Activated CD8-positive, alpha-beta T cell treated with anti-CD3 and anti-CD28 coated beads for 36 hours (primary cell): ENCODE data around the gene ITSN1. TPM values are rescaled to one million over a fixed set of nuclear protein-coding genes. Genes with fewer than 3 reads are reported as not detected.

Experiments
- ATAC-seq: fragments of 200-7000 bp; cut with Tn5 transposase; one replicate; pipeline ENCODE4 v1.10.0; 2021; ENCODE audit warnings: mild to moderate bottlenecking, moderate library complexity
- CTCF ChIA-PET: fragments of 350-600 bp; sonication (Branson Sonifier 250); formaldehyde crosslinking; loops from one replicate; lab custom pipeline; 2021; ENCODE audit warnings: antibody characterized with exemption; lab: Charles Lee
- POLR2A ChIA-PET: fragments of 350-600 bp; sonication (Branson Sonifier 250); formaldehyde crosslinking; loops from one replicate; lab custom pipeline; 2021; ENCODE audit warnings: antibody characterized with exemption; lab: Charles Lee
- DNase-seq: peaks from one replicate; pipeline ENCODE4 v3.0.0-alpha.2; 2020
- H3K27ac Mint-ChIP-seq: one replicate; pipeline ENCODE4 v1.8.0; 2021; ENCODE audit warnings: mild to moderate bottlenecking, mixed read lengths
- H3K27me3 Mint-ChIP-seq: one replicate; pipeline ENCODE4 v1.8.0; 2021; ENCODE audit warnings: mixed read lengths
- H3K36me3 Mint-ChIP-seq: one replicate; pipeline ENCODE4 v1.8.0; 2021; ENCODE audit warnings: low read depth, mixed read lengths
- H3K4me1 Mint-ChIP-seq: one replicate; pipeline ENCODE4 v1.8.0; 2021; ENCODE audit warnings: low read depth, mixed read lengths
- H3K4me3 Mint-ChIP-seq: one replicate; pipeline ENCODE4 v1.8.0; 2021; ENCODE audit warnings: mild to moderate bottlenecking, moderate library complexity, mixed read lengths
- H3K9me3 Mint-ChIP-seq: one replicate; pipeline ENCODE4 v1.8.0; 2021; ENCODE audit warnings: mixed read lengths
- intact Hi-C: fragments of 100-400 bp; cut with micrococcal nuclease; formaldehyde crosslinking; loops from one replicate; pipeline ENCODE4 v1.10.0; 2022
- total RNA-seq, 2 experiments: library from RNA; stranded (reverse); gene quantifications; one replicate each; pipeline ENCODE4 v1.2.3, GENCODE V29; 2021
- TF ChIP-seq, protein P1 (sequence below): fragments of 200-600 bp; IDR thresholded peaks from one replicate; pipeline ENCODE4 v1.8.0; 2022; ENCODE audit warnings: antibody characterized with exemption, mild to moderate bottlenecking

ITSN1 gene
- total RNA-seq, 2 experiments from 2014 or later = 4.4 to 4.7 TPM

DNA sequence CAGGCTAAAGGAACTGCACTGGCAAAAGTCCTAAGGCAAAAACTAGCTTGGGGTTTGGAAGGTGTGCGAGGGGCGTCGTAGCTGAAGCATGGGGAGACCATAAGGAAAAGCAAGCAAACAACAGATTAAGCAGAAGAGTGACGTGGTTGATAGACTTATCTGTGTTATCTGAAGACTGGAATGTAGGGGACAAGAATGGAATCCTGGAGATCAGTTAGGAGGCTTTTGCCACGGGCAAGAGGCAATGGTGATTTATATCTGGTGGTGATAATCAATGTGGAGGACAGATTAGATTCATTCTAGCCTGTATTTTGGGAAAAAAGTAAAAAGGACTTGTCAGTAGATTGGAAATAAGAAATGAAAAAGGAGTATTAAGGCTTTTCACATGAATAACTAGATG is 97.4 kb downstream of the ITSN1 start:
- H3K9me3 Mint-ChIP-seq = no peaks in the 10 kb centered on the region
- ChIA-PET CTCF (no interaction called here), POLR2A (no interaction called here)
- H3K36me3 Mint-ChIP-seq = no peaks in the 10 kb centered on the region
- H3K4me1 Mint-ChIP-seq = no peaks in the 10 kb centered on the region
- ATAC-seq (no peak), DNase-seq (no peak)
- H3K27me3 Mint-ChIP-seq = no peaks in the 10 kb centered on the region
- H3K4me3 Mint-ChIP-seq = no peak overlapping the region
- intact Hi-C loops = no loop called here
- H3K27ac Mint-ChIP-seq = no peak overlapping the region
- TF ChIP-seq, protein P1, sequence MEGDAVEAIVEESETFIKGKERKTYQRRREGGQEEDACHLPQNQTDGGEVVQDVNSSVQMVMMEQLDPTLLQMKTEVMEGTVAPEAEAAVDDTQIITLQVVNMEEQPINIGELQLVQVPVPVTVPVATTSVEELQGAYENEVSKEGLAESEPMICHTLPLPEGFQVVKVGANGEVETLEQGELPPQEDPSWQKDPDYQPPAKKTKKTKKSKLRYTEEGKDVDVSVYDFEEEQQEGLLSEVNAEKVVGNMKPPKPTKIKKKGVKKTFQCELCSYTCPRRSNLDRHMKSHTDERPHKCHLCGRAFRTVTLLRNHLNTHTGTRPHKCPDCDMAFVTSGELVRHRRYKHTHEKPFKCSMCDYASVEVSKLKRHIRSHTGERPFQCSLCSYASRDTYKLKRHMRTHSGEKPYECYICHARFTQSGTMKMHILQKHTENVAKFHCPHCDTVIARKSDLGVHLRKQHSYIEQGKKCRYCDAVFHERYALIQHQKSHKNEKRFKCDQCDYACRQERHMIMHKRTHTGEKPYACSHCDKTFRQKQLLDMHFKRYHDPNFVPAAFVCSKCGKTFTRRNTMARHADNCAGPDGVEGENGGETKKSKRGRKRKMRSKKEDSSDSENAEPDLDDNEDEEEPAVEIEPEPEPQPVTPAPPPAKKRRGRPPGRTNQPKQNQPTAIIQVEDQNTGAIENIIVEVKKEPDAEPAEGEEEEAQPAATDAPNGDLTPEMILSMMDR = no peak

DNA sequence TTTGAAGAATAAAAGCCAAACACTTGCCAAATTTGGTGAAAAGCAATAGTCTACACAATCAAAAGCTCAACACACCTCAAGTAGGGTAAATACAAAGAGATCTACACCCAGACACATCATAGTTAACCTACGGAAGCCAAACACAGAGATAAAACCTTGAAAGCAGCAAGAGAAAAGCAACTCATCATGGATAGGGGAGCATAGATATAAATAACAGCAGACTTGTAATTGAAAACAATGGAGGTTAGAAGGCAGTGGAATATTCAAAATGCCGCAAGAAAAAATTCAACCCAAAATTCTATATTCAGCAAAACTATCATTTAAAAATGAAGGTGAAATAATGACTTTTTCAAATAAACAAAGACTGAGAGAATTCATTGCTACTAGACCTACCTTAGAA is 105.1 kb downstream of the ITSN1 start:
- H3K27ac Mint-ChIP-seq = no peak overlapping the region
- no peak overlapping the region for H3K4me3 Mint-ChIP-seq
- ChIA-PET CTCF (no interaction called here), POLR2A (no interaction called here)
- H3K36me3 Mint-ChIP-seq = peaks cover 3% of the 10 kb centered on the region
- TF ChIP-seq, protein P1 = no peak
- no peak for ATAC-seq
- intact Hi-C loops = no loop called here
- no peaks in the 10 kb centered on the region for H3K4me1 Mint-ChIP-seq
- H3K9me3 Mint-ChIP-seq = peaks cover 18% of the 10 kb centered on the region
- no peak for DNase-seq
- no peaks in the 10 kb centered on the region for H3K27me3 Mint-ChIP-seq

DNA sequence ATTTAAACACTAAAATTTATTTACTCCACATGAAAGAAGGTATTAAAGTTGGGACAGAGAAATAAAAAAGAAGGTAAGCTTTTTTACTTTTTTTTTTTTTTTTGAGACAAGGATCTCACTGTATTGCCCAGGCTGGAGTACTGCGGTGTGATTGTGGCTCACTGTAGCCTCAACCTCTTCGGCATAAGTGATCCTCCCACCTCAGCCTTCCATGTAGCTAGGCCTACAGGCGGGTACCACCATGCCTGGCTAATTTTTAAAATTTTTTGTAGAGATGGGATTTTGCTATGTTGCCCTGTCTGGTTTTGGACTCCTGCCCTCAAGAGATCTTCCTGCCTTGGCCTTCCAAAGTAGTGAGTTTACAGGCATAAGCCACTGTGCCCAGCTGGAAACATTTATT is 106.6 kb downstream of the ITSN1 start:
- no peak overlapping the region for H3K27ac Mint-ChIP-seq
- TF ChIP-seq, protein P1 = no peak
- no peaks in the 10 kb centered on the region for H3K27me3 Mint-ChIP-seq
- intact Hi-C loops = no loop called here
- DNase-seq (no peak), ATAC-seq (no peak)
- no peaks in the 10 kb centered on the region for H3K4me1 Mint-ChIP-seq
- CTCF ChIA-PET = no interaction called here
- H3K9me3 Mint-ChIP-seq = peaks cover 18% of the 10 kb centered on the region
- peaks cover 3% of the 10 kb centered on the region for H3K36me3 Mint-ChIP-seq
- POLR2A ChIA-PET = interaction anchor here (1.0 kb wide), 1 partner anchor 99 kb away, joined by 3 read pairs; no protein-coding TSS in a partner anchor
- no peak overlapping the region for H3K4me3 Mint-ChIP-seq

DNA sequence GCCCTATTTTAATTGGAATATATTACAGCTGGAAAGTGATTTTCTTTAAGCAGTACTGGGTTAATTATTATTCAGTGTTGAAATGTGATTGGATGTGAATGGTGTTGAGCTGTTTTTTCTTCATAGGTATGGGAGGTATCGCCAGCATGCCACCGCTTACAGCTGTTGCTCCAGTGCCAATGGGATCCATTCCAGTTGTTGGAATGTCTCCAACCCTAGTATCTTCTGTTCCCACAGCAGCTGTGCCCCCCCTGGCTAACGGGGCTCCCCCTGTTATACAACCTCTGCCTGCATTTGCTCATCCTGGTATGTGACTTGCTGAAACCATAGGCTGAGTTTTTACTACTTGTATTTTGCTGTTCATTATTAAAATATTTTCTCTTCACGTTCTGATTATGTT is 107.7 kb downstream of the ITSN1 start:
- CTCF ChIA-PET = no interaction called here
- intact Hi-C loops = no loop called here

DNA sequence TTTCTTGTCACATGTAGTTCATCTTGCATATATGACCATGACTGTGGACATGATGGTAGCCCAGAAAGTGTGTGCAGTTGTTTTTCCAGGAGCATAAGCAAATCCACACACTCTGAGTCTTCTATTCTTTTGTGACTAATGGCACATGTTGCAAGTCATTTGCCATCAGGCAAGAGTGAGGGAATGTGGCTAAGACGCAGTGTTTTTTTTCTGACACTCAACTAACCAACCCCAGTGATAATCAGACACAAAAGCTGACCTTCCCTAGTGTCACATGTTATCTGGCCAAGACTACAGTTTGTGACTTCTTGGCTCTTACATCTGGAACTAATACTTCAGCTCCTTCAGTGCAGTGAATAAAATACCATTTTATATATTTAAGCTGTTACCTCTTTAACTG is 108.8 kb downstream of the ITSN1 start:
- TF ChIP-seq, protein P1 = no peak
- Mint-ChIP-seq H3K27ac (no peak overlapping the region), H3K4me3 (no peak overlapping the region), H3K36me3 (peaks cover 3% of the 10 kb centered on the region), H3K4me1 (no peaks in the 10 kb centered on the region), H3K27me3 (no peaks in the 10 kb centered on the region), H3K9me3 (peaks cover 14% of the 10 kb centered on the region)
- no peak for DNase-seq
- no peak for ATAC-seq
- CTCF ChIA-PET = no interaction called here
- POLR2A ChIA-PET = no interaction called here
- intact Hi-C loops = no loop called here

More for the DNA sequence above, 107.7 kb downstream of the ITSN1 start:
- TF ChIP-seq, protein P1 = no peak
- Mint-ChIP-seq H3K36me3 (peaks cover 3% of the 10 kb centered on the region), H3K4me3 (no peak overlapping the region), H3K27me3 (no peaks in the 10 kb centered on the region), H3K9me3 (peaks cover 18% of the 10 kb centered on the region), H3K27ac (no peak overlapping the region), H3K4me1 (no peaks in the 10 kb centered on the region)
- POLR2A ChIA-PET = no interaction called here
- ATAC-seq (no peak), DNase-seq (no peak)
